Fibroblast of skin of abdomen (primary cell): ENCODE measurements around the gene SNRNP25.

ENCODE experiments used
- DNase-seq: peaks from one replicate; pipeline ENCODE4 v3.0.0-alpha.2; 2013

SNRNP25 gene

GRCh38 chr16:63998-64913, 10.6 kb downstream of the SNRNP25 start:
- no peak for DNase-seq

GRCh38 chr16:64914-65255, 11.3 kb downstream of the SNRNP25 start:
- no peak for DNase-seq

GRCh38 chr16:65745-66144, 12.1 kb downstream of the SNRNP25 start:
- DNase-seq: peak; percentile 65

GRCh38 chr16:66309-67182, 12.9 kb downstream of the SNRNP25 start:
- no peak for DNase-seq

GRCh38 chr16:67183-67791, 13.7 kb downstream of the SNRNP25 start:
- no peak for DNase-seq

GRCh38 chr16:67884-68789, 14.5 kb downstream of the SNRNP25 start:
- no peak for DNase-seq

GRCh38 chr16:69181-69580, 15.6 kb downstream of the SNRNP25 start:
- no peak for DNase-seq

- DNase-seq: no peak
Measured at GRCh38 chr16:71210-71539, 17.5 kb downstream of the SNRNP25 start.

GRCh38 chr16:71540-72401, 18.1 kb downstream of the SNRNP25 start:
- peak; percentile 73 for DNase-seq

GRCh38 chr16:72561-73548, 19.2 kb downstream of the SNRNP25 start, which contains the start of gene RHBDF1:
Gene RHBDF1 (minus strand): TSS chr16:72631. CDS start chr16:65015, 7,616 bp downstream.
- peak; percentile 57 for DNase-seq

- no peak for DNase-seq
Measured at GRCh38 chr16:74051-74746, 20.6 kb downstream of the SNRNP25 start.

- no peak for DNase-seq
Measured at GRCh38 chr16:74747-75334, 21.2 kb downstream of the SNRNP25 start.

- DNase-seq: peak; percentile 88
Measured at GRCh38 chr16:75580-76501, 22.2 kb downstream of the SNRNP25 start.

- peak; percentile 73 for DNase-seq
Measured at GRCh38 chr16:76535-77272, 23.1 kb downstream of the SNRNP25 start.

GRCh38 chr16:77273-77806, 23.7 kb downstream of the SNRNP25 start:
- peak; percentile 59 for DNase-seq

- DNase-seq: peak; percentile 82
Measured at GRCh38 chr16:77807-78443, 24.3 kb downstream of the SNRNP25 start, which contains the start of gene MPG. Gene MPG (plus strand): TSS chr16:78225. CDS start chr16:78310, 85 bp downstream.
